Activated naive CD4-positive, alpha-beta T cell treated with anti-CD3 and anti-CD28 coated beads for 36 hours (primary cell): Measurements from ENCODE around the gene SNX8. TPM values are rescaled to one million over a fixed set of nuclear protein-coding genes. Genes with fewer than 3 reads are reported as not detected.

Experiments used
- CTCF ChIA-PET: fragments of 350-600 bp; sonication (Branson Sonifier 250); formaldehyde crosslinking; loops from one replicate; lab custom pipeline; 2021; ENCODE audit warnings: antibody characterized with exemption; lab: Charles Lee
- DNase-seq: peaks from one replicate; pipeline ENCODE4 v3.0.0-alpha.2; 2020
- H3K27ac Mint-ChIP-seq: one replicate; pipeline ENCODE4 v1.8.0; 2021; ENCODE audit warnings: mild to moderate bottlenecking, mixed read lengths
- H3K27me3 Mint-ChIP-seq: one replicate; pipeline ENCODE4 v1.8.0; 2021; ENCODE audit warnings: low read depth, mixed read lengths
- H3K36me3 Mint-ChIP-seq: one replicate; pipeline ENCODE4 v1.8.0; 2021; ENCODE audit warnings: low read depth, mixed read lengths
- H3K4me1 Mint-ChIP-seq: one replicate; pipeline ENCODE4 v1.8.0; 2021; ENCODE audit warnings: low read depth, mixed read lengths
- H3K4me3 Mint-ChIP-seq: one replicate; pipeline ENCODE4 v1.8.0; 2021; ENCODE audit warnings: mild to moderate bottlenecking, moderate library complexity, mixed read lengths
- H3K9me3 Mint-ChIP-seq: one replicate; pipeline ENCODE4 v1.8.0; 2021; ENCODE audit warnings: mixed read lengths
- intact Hi-C: fragments of 100-400 bp; cut with micrococcal nuclease; formaldehyde crosslinking; loops from one replicate; pipeline ENCODE4 v1.15.1; 2023
- total RNA-seq, 2 experiments: library from RNA; stranded (reverse); gene quantifications; one replicate each; pipeline ENCODE4 v1.2.3, GENCODE V29; 2021

SNX8 gene
- total RNA-seq, 2 experiments from 2014 or later: 28.7 to 29.6 TPM

- CTCF ChIA-PET: no interaction called here
- H3K4me3 Mint-ChIP-seq: peak within 1 kb of the TSS; percentile 88
- peak within 1 kb of the TSS; percentile 46 for H3K27ac Mint-ChIP-seq
- no peaks in the 10 kb centered on the region for H3K9me3 Mint-ChIP-seq
- peaks cover 26% of the 10 kb centered on the region for H3K36me3 Mint-ChIP-seq
- no peaks in the 10 kb centered on the region for H3K27me3 Mint-ChIP-seq
- intact Hi-C loops: loop anchor here (1.0 to 5.0 kb wide), 4 partner anchors 9 to 324 kb away; partner anchors contain the start of genes BRAT1, IQCE, MRM2 and NUDT1
- H3K4me1 Mint-ChIP-seq: peaks cover 32% of the 10 kb centered on the region
- DNase-seq: peak; percentile 93
Measured at GRCh38 chr7:2232766-2233520, 81.3 kb downstream of the SNX8 start, which contains the start of gene MAD1L1. MAD1L1 (minus strand) TSS chr7:2232945; CDS start chr7:2230133, 2,812 bp downstream.

- CTCF ChIA-PET: interaction anchor here (1.2 kb wide), 1 partner anchor 116 kb away, joined by 3 read pairs; no protein-coding TSS in a partner anchor
- Mint-ChIP-seq H3K4me3 (peak overlapping the region; percentile 88), H3K27ac (peak overlapping the region; percentile 46), H3K27me3 (no peaks in the 10 kb centered on the region), H3K9me3 (no peaks in the 10 kb centered on the region), H3K36me3 (peaks cover 23% of the 10 kb centered on the region), H3K4me1 (peaks cover 32% of the 10 kb centered on the region)
- intact Hi-C loops: loop anchor here (1.0 to 5.0 kb wide), 4 partner anchors 10 to 325 kb away; partner anchors contain the start of genes BRAT1, IQCE, MRM2 and NUDT1
- peak; percentile 22 for DNase-seq
Measured at GRCh38 chr7:2231992-2232765, 82.1 kb downstream of the SNX8 start.

GRCh38 chr7:2230882-2231281 is 83.4 kb downstream of the SNX8 start:
- Mint-ChIP-seq H3K9me3 (no peaks in the 10 kb centered on the region), H3K27ac (no peak overlapping the region), H3K4me3 (no peak overlapping the region), H3K4me1 (peaks cover 30% of the 10 kb centered on the region), H3K27me3 (no peaks in the 10 kb centered on the region), H3K36me3 (peaks cover 19% of the 10 kb centered on the region)
- no peak for DNase-seq
- CTCF ChIA-PET: interaction anchor here (1.2 kb wide), 1 partner anchor 117 kb away, joined by 3 read pairs; no protein-coding TSS in a partner anchor
- intact Hi-C loops: loop anchor here (5.0 kb wide), 2 partner anchors 129 to 326 kb away; partner anchors contain the start of genes BRAT1 and IQCE

- intact Hi-C loops: loop anchor here (5.0 kb wide), 2 partner anchors 128 to 327 kb away; partner anchors contain the start of genes BRAT1 and IQCE
- CTCF ChIA-PET: no interaction called here
- no peaks in the 10 kb centered on the region for H3K9me3 Mint-ChIP-seq
- H3K4me3 Mint-ChIP-seq: no peak overlapping the region
- H3K4me1 Mint-ChIP-seq: peaks cover 30% of the 10 kb centered on the region
- H3K27ac Mint-ChIP-seq: no peak overlapping the region
- no peaks in the 10 kb centered on the region for H3K27me3 Mint-ChIP-seq
- DNase-seq: no peak
- peaks cover 17% of the 10 kb centered on the region for H3K36me3 Mint-ChIP-seq
Measured at GRCh38 chr7:2230226-2230625, 84.0 kb downstream of the SNX8 start.

GRCh38 chr7:2229467-2229866 is 84.8 kb downstream of the SNX8 start:
- H3K27me3 Mint-ChIP-seq: no peaks in the 10 kb centered on the region
- CTCF ChIA-PET: no interaction called here
- no peak overlapping the region for H3K4me3 Mint-ChIP-seq
- peaks cover 14% of the 10 kb centered on the region for H3K36me3 Mint-ChIP-seq
- H3K27ac Mint-ChIP-seq: no peak overlapping the region
- no peaks in the 10 kb centered on the region for H3K9me3 Mint-ChIP-seq
- H3K4me1 Mint-ChIP-seq: peaks cover 30% of the 10 kb centered on the region
- intact Hi-C loops: no loop called here
- DNase-seq: no peak

GRCh38 chr7:2228921-2229320 is 85.3 kb downstream of the SNX8 start:
- Mint-ChIP-seq H3K4me1 (peaks cover 30% of the 10 kb centered on the region), H3K27ac (no peak overlapping the region), H3K9me3 (no peaks in the 10 kb centered on the region), H3K36me3 (peaks cover 15% of the 10 kb centered on the region), H3K27me3 (no peaks in the 10 kb centered on the region), H3K4me3 (no peak overlapping the region)
- intact Hi-C loops: no loop called here
- no peak for DNase-seq
- CTCF ChIA-PET: no interaction called here

- H3K9me3 Mint-ChIP-seq: no peaks in the 10 kb centered on the region
- intact Hi-C loops: no loop called here
Measured at GRCh38 chr7:2227699-2228098, 86.5 kb downstream of the SNX8 start.

GRCh38 chr7:2225830-2226229 is 88.4 kb downstream of the SNX8 start:
- Mint-ChIP-seq H3K27ac (no peak overlapping the region), H3K9me3 (no peaks in the 10 kb centered on the region), H3K4me1 (peaks cover 14% of the 10 kb centered on the region), H3K36me3 (peaks cover 14% of the 10 kb centered on the region), H3K27me3 (no peaks in the 10 kb centered on the region), H3K4me3 (no peak overlapping the region)
- intact Hi-C loops: no loop called here
- CTCF ChIA-PET: no interaction called here
- DNase-seq: no peak

More at GRCh38 chr7:2227699-2228098, 86.5 kb downstream of the SNX8 start:
- Mint-ChIP-seq H3K4me3 (no peak overlapping the region), H3K27ac (no peak overlapping the region), H3K27me3 (no peaks in the 10 kb centered on the region), H3K4me1 (peaks cover 24% of the 10 kb centered on the region), H3K36me3 (peaks cover 14% of the 10 kb centered on the region)
- CTCF ChIA-PET: no interaction called here
- DNase-seq: no peak

GRCh38 chr7:2225336-2225735 is 88.9 kb downstream of the SNX8 start:
- no peak for DNase-seq
- CTCF ChIA-PET: interaction anchor here (0.7 kb wide), 1 partner anchor 14 kb away, joined by 3 read pairs; no protein-coding TSS in a partner anchor
- Mint-ChIP-seq H3K36me3 (peaks cover 14% of the 10 kb centered on the region), H3K4me1 (peaks cover 9% of the 10 kb centered on the region), H3K27me3 (no peaks in the 10 kb centered on the region), H3K27ac (no peak overlapping the region), H3K4me3 (no peak overlapping the region), H3K9me3 (no peaks in the 10 kb centered on the region)
- intact Hi-C loops: no loop called here

GRCh38 chr7:2224934-2225333 is 89.3 kb downstream of the SNX8 start:
- Mint-ChIP-seq H3K27ac (no peak overlapping the region), H3K4me3 (no peak overlapping the region), H3K36me3 (peaks cover 10% of the 10 kb centered on the region), H3K9me3 (no peaks in the 10 kb centered on the region), H3K4me1 (peaks cover 5% of the 10 kb centered on the region), H3K27me3 (no peaks in the 10 kb centered on the region)
- intact Hi-C loops: no loop called here
- no peak for DNase-seq
- CTCF ChIA-PET: interaction anchor here (0.7 kb wide), 1 partner anchor 14 kb away, joined by 3 read pairs; no protein-coding TSS in a partner anchor

GRCh38 chr7:2224491-2224928 is 89.7 kb downstream of the SNX8 start:
- peaks cover 8% of the 10 kb centered on the region for H3K36me3 Mint-ChIP-seq
- intact Hi-C loops: no loop called here
- no peaks in the 10 kb centered on the region for H3K27me3 Mint-ChIP-seq
- CTCF ChIA-PET: no interaction called here
- H3K4me1 Mint-ChIP-seq: peaks cover under 1% of the 10 kb centered on the region
- no peaks in the 10 kb centered on the region for H3K9me3 Mint-ChIP-seq
- no peak overlapping the region for H3K4me3 Mint-ChIP-seq
- no peak overlapping the region for H3K27ac Mint-ChIP-seq
- DNase-seq: no peak

- no peak for DNase-seq
- intact Hi-C loops: no loop called here
- H3K27me3 Mint-ChIP-seq: no peaks in the 10 kb centered on the region
- H3K36me3 Mint-ChIP-seq: peaks cover 8% of the 10 kb centered on the region
- CTCF ChIA-PET: no interaction called here
- no peak overlapping the region for H3K27ac Mint-ChIP-seq
- H3K9me3 Mint-ChIP-seq: no peaks in the 10 kb centered on the region
- no peak overlapping the region for H3K4me3 Mint-ChIP-seq
- no peaks in the 10 kb centered on the region for H3K4me1 Mint-ChIP-seq
Measured at GRCh38 chr7:2223321-2223720, 90.9 kb downstream of the SNX8 start.
